ENCODE measurements around the gene TSPAN9. TPM values are rescaled to one million over a fixed set of nuclear protein-coding genes. Genes with fewer than 3 reads are reported as not detected.

The TSPAN9 gene
- polyA plus RNA-seq, 3 donors = 92.7 to 102 (median 95.0) TPM

GRCh38 chr12:3157581-3158323 is 80.6 kb downstream of the TSPAN9 start:
- no peak for DNase-seq (ENCODE audit: low read depth in 3 of 3, low spot score in 2 of 3)

- DNase-seq (ENCODE audit: low read depth in 3 of 3, low spot score in 2 of 3) = no peak
These were observed 81.8 kb downstream of the TSPAN9 start for GRCh38 chr12:3158851-3159465.

GRCh38 chr12:3160081-3160480 is 82.9 kb downstream of the TSPAN9 start:
- no peak for DNase-seq (ENCODE audit: low read depth in 3 of 3, low spot score in 2 of 3)

GRCh38 chr12:3161861-3162260 is 84.7 kb downstream of the TSPAN9 start:
- no peak for DNase-seq (ENCODE audit: low read depth in 3 of 3, low spot score in 2 of 3)

- no peak for DNase-seq (ENCODE audit: low read depth in 3 of 3, low spot score in 2 of 3)
These were observed 87.4 kb downstream of the TSPAN9 start for GRCh38 chr12:3164454-3165077.

GRCh38 chr12:3165078-3165980 is 88.2 kb downstream of the TSPAN9 start:
- no peak for DNase-seq (ENCODE audit: low read depth in 3 of 3, low spot score in 2 of 3)

- no peak for DNase-seq (ENCODE audit: low read depth in 3 of 3, low spot score in 2 of 3)
These were observed 90.5 kb downstream of the TSPAN9 start for GRCh38 chr12:3167636-3168035.

- DNase-seq (ENCODE audit: low read depth in 3 of 3, low spot score in 2 of 3) = no peak
These were observed 91.3 kb downstream of the TSPAN9 start for GRCh38 chr12:3168223-3169221.

- DNase-seq (ENCODE audit: low read depth in 3 of 3, low spot score in 2 of 3) = no peak
These were observed 93.4 kb downstream of the TSPAN9 start for GRCh38 chr12:3170423-3171194.

- DNase-seq (ENCODE audit: low read depth in 3 of 3, low spot score in 2 of 3) = no peak
These were observed 94.0 kb downstream of the TSPAN9 start for GRCh38 chr12:3171195-3171591.

GRCh38 chr12:3172124-3173007 is 95.2 kb downstream of the TSPAN9 start:
- no peak for DNase-seq (ENCODE audit: low read depth in 3 of 3, low spot score in 2 of 3)

- no peak for DNase-seq (ENCODE audit: low read depth in 3 of 3, low spot score in 2 of 3)
These were observed 95.9 kb downstream of the TSPAN9 start for GRCh38 chr12:3173008-3173553.

- no peak for DNase-seq (ENCODE audit: low read depth in 3 of 3, low spot score in 2 of 3)
These were observed 96.7 kb downstream of the TSPAN9 start for GRCh38 chr12:3173912-3174311.

GRCh38 chr12:3175238-3175637 is 98.1 kb downstream of the TSPAN9 start:
- DNase-seq (ENCODE audit: low read depth in 3 of 3, low spot score in 2 of 3) = no peak

- DNase-seq (ENCODE audit: low read depth in 3 of 3, low spot score in 2 of 3) = no peak
These were observed 99.6 kb downstream of the TSPAN9 start for GRCh38 chr12:3176754-3177153.

GRCh38 chr12:3177778-3178425 is 100.7 kb downstream of the TSPAN9 start:
- DNase-seq (ENCODE audit: low read depth in 3 of 3, low spot score in 2 of 3) = no peak

- DNase-seq (ENCODE audit: low read depth in 3 of 3, low spot score in 2 of 3) = no peak
These were observed 101.6 kb downstream of the TSPAN9 start for GRCh38 chr12:3178671-3179313.

All from right renal cortex interstitium (tissue), 3 donors.